T-helper 1 cell (primary cell): ENCODE results near the gene C1orf198.

Source experiments
- DNase-seq, 5 donors: peaks; one replicate each; pipeline ENCODE4 v3.0.0-alpha.2; 2012 to 2020

C1orf198 gene

GRCh38 chr1:230891413-230891812 lies 23.1 kb upstream of the C1orf198 start:
- no peak for DNase-seq

DNA sequence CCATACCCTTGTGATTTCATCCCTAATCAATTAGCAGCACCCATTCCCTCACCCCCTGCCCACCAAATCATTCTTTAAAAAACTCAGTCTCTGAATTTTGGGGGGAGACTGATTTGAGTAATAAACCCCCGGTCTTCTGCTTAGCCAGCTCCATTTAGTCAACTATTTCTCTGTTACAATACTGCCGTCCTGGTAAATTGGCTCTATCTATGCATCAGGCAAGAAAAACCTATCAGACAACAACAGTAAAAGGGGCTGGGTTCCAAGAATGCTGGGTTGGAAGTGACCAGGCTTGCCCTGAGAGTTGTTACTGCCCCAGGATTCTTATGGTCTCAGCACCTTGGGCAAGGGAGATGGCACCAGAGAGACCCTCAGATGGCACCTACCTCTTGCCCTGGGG lies 16.3 kb upstream of the C1orf198 start:
- no peak for DNase-seq

DNA sequence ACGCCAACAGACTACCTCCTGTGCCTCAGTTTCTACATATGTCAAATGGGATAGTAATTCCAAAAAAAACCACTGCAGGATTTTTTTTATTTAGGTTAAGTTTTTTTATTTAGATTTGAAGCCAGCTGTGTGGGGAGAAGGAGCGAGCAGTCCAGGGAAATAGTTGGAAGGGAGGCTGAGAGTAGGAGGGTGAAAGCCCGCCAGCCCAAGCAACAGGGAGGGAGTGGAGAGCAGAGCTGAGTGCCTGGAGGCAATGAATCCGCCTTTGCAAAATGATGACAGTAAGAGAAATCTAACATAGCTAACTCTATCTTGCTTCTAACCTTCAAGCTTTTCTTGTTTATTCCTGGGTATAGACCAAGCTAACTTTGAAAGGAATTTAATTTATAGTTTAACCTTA lies 15.6 kb upstream of the C1orf198 start:
- DNase-seq, result no peak

- DNase-seq, result no peak
Measured at GRCh38 chr1:230879778-230880177, 11.5 kb upstream of the C1orf198 start.

- no peak for DNase-seq
Measured at GRCh38 chr1:230878591-230878990, 10.3 kb upstream of the C1orf198 start.

- DNase-seq, result no peak
Measured at GRCh38 chr1:230877924-230878590, 9.7 kb upstream of the C1orf198 start.

- no peak for DNase-seq
Measured at GRCh38 chr1:230877146-230877923, 9.0 kb upstream of the C1orf198 start.

GRCh38 chr1:230876660-230877059 lies 8.3 kb upstream of the C1orf198 start:
- DNase-seq, result no peak

DNA sequence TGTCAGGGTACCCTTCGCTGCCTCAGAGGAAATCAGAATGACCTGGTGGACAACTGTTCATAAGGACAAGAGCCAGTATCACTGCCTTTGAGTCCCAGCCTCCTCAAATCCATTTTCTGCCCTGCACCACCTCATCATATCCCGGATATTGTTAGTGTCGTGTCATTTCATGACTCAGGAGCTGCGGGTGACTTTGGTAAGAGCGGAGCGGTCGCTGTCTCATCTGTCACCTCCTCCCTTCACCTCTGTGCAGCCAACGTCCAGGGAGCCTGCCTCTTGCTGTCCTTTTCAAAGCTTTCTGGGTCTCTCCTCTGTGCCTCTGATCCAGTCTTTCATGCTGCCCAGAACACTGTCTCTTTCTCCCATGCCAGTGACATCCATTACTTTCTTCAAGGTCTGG lies 7.0 kb upstream of the C1orf198 start:
- no peak for DNase-seq

- DNase-seq, result no peak
Measured at GRCh38 chr1:230870916-230871315, 2.6 kb upstream of the C1orf198 start.

GRCh38 chr1:230869500-230869899 lies 1.2 kb upstream of the C1orf198 start:
- DNase-seq, result no peak

- DNase-seq, result no peak
Measured at GRCh38 chr1:230868736-230869385, 540 bp upstream of the C1orf198 start.

- no peak for DNase-seq
Measured at GRCh38 chr1:230867101-230867902, 1.0 kb downstream of the C1orf198 start.

DNA sequence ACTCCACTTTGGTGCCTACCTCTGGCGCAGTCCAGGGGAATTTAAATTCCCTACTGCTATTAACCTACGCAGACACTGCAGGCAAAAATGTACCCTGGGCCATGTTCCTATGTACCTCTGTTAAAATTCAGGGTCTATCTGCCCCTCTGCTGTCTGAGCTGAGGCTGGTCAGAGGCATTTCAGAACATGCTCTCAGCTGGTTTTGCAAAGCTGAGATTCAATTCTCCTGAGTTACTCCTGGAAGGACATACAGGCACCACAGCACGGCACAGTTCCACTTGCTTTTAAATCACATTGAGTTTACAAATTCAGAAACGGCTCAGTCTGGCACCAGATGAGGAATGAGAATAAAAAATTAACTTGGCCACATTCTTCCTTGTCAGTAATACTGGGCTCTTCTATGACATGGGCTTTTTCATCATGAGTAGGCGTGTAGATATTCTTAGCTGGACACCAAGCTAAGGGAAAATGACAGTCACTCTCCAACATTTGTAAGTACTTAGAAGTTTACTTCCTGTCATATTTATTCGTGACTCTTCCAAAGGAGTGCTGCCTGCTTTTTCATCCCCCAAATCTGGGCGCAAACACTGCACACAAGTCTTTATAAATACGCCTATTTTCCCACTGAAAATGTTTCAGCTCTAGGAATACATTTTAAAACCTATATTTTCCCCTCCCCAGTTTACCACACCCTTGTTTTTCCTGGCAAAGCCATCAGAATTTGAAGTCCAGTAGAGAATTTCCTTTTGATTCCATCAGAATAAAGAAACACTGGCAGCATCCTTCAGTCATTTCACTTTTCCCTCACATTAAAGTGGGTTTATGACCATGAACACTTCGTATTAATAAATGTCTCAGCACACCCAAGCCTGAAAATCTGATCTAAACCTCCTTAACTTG lies 1.9 kb downstream of the C1orf198 start:
- DNase-seq, result no peak

- no peak for DNase-seq
Measured at GRCh38 chr1:230865062-230865817, 3.1 kb downstream of the C1orf198 start.

DNA sequence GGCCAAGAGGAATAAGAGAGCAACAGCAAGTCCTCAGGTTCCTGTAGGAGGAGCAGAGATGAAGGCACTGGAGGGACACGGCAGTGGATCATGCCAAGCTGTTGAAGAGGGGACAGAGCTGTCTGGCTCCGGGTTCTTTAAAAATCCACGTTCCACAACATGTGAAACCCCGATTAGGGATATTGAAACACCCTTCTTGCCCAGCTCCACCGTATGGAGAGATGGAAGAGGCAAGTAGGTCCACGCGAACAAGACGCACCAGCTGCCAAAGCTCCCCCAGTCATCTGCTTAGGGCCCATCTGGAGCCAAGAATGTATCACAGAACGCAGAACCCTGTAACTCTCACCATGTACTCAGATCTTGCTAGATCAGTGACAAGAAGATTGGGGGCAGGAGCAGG lies 3.9 kb downstream of the C1orf198 start:
- no peak for DNase-seq

- DNase-seq, result no peak
Measured at GRCh38 chr1:230863449-230863848, 4.9 kb downstream of the C1orf198 start.

DNA sequence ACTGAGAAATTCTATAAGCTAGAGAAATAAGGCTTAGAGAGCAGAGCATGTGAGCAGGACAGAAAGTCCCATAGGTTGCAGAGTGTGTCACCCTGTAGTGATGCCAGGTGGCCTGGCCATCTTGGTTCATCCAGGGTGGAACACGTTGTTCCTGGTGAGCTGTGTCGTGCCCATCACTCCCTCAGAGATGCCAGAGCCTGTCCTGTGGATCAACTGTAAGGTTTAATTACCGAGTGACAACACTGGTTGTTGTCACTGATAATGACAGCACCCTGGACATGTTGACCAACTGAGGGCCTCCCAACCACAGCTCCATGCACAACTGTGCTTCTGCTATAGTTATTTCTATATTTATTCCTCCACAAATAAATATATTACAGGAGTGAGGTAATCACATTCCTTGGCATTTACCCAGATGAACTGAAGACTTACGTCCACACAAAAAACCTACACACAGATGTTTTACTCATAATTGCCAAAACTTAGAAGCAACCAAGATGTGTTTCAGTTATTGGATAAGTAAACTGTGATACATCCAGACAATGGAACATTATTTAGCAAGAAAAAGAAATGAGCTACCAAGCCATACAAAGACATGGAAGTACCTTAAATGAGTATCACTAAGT lies 6.2 kb downstream of the C1orf198 start:
- DNase-seq, result no peak

DNA sequence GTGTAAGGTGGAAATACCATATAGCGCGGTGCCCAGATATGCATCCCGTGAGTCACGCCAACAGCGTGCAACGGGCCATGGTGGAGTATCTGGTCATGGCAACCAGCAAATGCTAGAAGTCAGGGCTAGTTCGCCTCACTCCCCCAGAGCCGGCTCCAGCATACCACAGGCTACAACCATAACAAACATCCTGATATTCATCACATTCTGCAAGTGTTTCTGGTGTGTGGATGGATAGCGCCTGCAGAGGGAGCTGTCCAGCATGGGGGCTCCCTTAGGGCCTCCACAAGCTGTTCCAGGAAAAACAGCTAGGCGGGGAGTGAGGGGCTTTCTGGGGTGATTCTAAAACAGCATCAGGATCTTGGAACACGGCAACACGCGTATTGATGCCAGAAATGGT lies 6.8 kb downstream of the C1orf198 start:
- DNase-seq, result no peak

GRCh38 chr1:230860617-230861384 lies 7.5 kb downstream of the C1orf198 start:
- DNase-seq, result no peak
